Measurements from ENCODE around the gene BPIFB1. TPM values are rescaled to one million over a fixed set of nuclear protein-coding genes. Genes with fewer than 3 reads are reported as not detected.

The BPIFB1 gene
- total and polyA plus RNA-seq, 2 of the 8 experiments (the other 6 are each of a cell fraction or from before 2014, with no cell fraction given): not detected

DNA sequence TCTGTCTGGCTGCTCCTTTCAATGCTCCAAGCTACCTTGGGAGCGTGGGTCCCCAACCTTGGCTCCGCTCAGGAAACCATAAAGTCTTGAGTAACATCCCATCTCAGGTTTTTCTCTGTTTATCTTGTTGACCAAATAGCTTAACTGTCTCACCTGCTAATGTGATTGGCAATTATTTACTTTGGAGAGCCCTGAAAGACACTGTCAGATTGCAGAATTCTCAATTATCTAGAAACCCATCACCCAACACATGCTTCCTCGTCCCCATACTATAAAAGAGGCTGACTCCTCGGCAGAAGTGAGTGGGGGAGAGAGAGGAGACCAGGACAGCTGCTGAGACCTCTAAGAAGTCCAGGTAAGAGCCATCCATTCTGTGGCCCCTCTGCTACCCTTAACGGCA is 47.3 kb upstream of the BPIFB1 start, which contains the start of gene BPIFA1:
TSS of gene BPIFA1 (plus strand) at position 301 of the 400 bp plus-strand sequence. CDS start 1,716 bp downstream, outside the sequence.
- Histone ChIP-seq H3K4me2 (ENCODE audit: insufficient read depth in 1 of 2, low read depth in 2 of 2, low read length in 2 of 2) (no peak within 1 kb of the TSS), H3K9me3 (ENCODE audit: insufficient read depth in 2 of 2, low read depth in 1 of 2, low read length in 1 of 2) (no peaks in the 10 kb centered on the region), H4K91ac (replicated peaks; ENCODE audit: insufficient read length, low read length) (no peak within 1 kb of the TSS), H4K20me1 (replicated peaks in 1 of 2; ENCODE audit: control insufficient read depth in 1 of 2, insufficient read depth in 2 of 2, low read length in 2 of 2) (no peaks in the 10 kb centered on the region), H3K23ac (ENCODE audit: insufficient read length) (no peak within 1 kb of the TSS), H2BK20ac (ENCODE audit: low read length) (no peak within 1 kb of the TSS), H3K4ac (replicated peaks; ENCODE audit: insufficient read length, low read depth, low read length) (no peak within 1 kb of the TSS), H3K36me3 (ENCODE audit: control insufficient read depth in 2 of 4, insufficient read depth in 4 of 4, low read length in 3 of 4) (no peaks in the 10 kb centered on the region), H2BK5ac (ENCODE audit: low read depth, low read length) (no peak within 1 kb of the TSS), H3K14ac (ENCODE audit: insufficient read length) (no peak within 1 kb of the TSS), H3K4me3 (ENCODE audit: extremely low read depth in 1 of 4, insufficient read depth in 2 of 4, low read depth in 3 of 4, low read length in 4 of 4) (no peak within 1 kb of the TSS), H3K79me2 (ENCODE audit: control insufficient read depth in 1 of 2, insufficient read depth in 2 of 2, low read length in 2 of 2) (no peaks in the 10 kb centered on the region), H2BK12ac (ENCODE audit: low read depth, low read length) (no peak within 1 kb of the TSS), H3K9ac (replicated peaks in 1 of 4; ENCODE audit: extremely low read depth in 1 of 4, low read depth in 3 of 4, low read length in 3 of 4) (no peak within 1 kb of the TSS), H3K79me1 (ENCODE audit: low read depth, low read length) (no peaks in the 10 kb centered on the region), H3K27ac (ENCODE audit: low read depth, low read length) (no peak within 1 kb of the TSS), H4K5ac (ENCODE audit: insufficient read length, low read depth, low read length) (no peak within 1 kb of the TSS), H2BK15ac (ENCODE audit: low read length) (no peak within 1 kb of the TSS), H3K23me2 (ENCODE audit: low read depth, low read length) (peaks cover 3% of the 10 kb centered on the region; the same call in 1 of the 2 replicates), H2BK120ac (replicated peaks; ENCODE audit: low read depth, low read length) (no peak within 1 kb of the TSS), H2AK5ac (ENCODE audit: low read depth, low read length) (no peak within 1 kb of the TSS), H3K27me3 (replicated peaks in 1 of 4; ENCODE audit: control insufficient read depth in 3 of 4, extremely low read depth in 1 of 4, insufficient read depth in 3 of 4, low read length in 3 of 4) (no peaks in the 10 kb centered on the region), H3K18ac (ENCODE audit: extremely low read depth, low read length) (no peak within 1 kb of the TSS), H3K56ac (replicated peaks; ENCODE audit: insufficient read length, low read depth, low read length) (no peak within 1 kb of the TSS), H3K4me1 (replicated peaks in 1 of 4; ENCODE audit: control insufficient read depth in 3 of 4, insufficient read depth in 4 of 4, low read length in 3 of 4) (0 out of 7 replicates have a peak, but pooled peaks cover 0 to 3% (median 0%) of the 10 kb centered on the region in 4 experiments), H2AFZ (ENCODE audit: low read length) (no peak within 1 kb of the TSS), H4K8ac (ENCODE audit: extremely low read depth, insufficient read depth, low read length) (no peak within 1 kb of the TSS)
- DNase-seq (ENCODE audit: low read depth in 1 of 2, low spot score in 2 of 2): no peak
- CTCF ChIA-PET (ENCODE audit: partially characterized antibody): interaction anchor here (0.9 to 4.1 kb wide), 7 partner anchors 10 to 240 kb away, joined by 3 to 15 read pairs (median 4); no protein-coding TSS in a partner anchor
- WGBS, 2 experiments (ENCODE audit: extremely low coverage in 1 of 2, insufficient coverage in 1 of 2, insufficient read length in 1 of 2, insufficient replicate concordance in 2 of 2, low coverage in 1 of 2, low lambda C conversion rate in 2 of 2, missing lambda C conversion rate in 1 of 2): 80% methylated on average over 5 of the region's 5 CpGs; no CpG with 5 or more reads in 1 of the 2 experiments
- no peak for FAIRE-seq
- POLR2A ChIA-PET (ENCODE audit: partially characterized antibody): no interaction called here
- TF ChIP-seq HDAC2 (IDR thresholded peaks at IDR 0.05; ENCODE audit: borderline replicate concordance in 1 of 2, low read depth in 2 of 2, low read length in 2 of 2) (no peak), YY1 (IDR thresholded peaks at IDR 0.05; ENCODE audit: low read depth, low read length) (no peak), GABPA (IDR thresholded peaks at IDR 0.05; ENCODE audit: borderline replicate concordance, insufficient read depth, low read length) (no peak), KDM1A (IDR thresholded peaks at IDR 0.05; ENCODE audit: borderline replicate concordance, low read length) (no peak), CTBP2 (IDR thresholded peaks at IDR 0.05; ENCODE audit: borderline replicate concordance, insufficient read depth, insufficient read length, low read length) (no peak), ASH2L (IDR thresholded peaks at IDR 0.05; ENCODE audit: low read length) (no peak), MAFK (IDR thresholded peaks at IDR 0.05; ENCODE audit: low read depth, low read length) (no peak), TBP (IDR thresholded peaks at IDR 0.05; ENCODE audit: low read depth, low read length) (no peak), RAD21 (IDR thresholded peaks at IDR 0.05 in 1 of 2, conservative IDR thresholded peaks at IDR 0.05 in 1 of 2; ENCODE audit: low read depth in 2 of 2, low read length in 2 of 2) (no peak), SP2 (IDR thresholded peaks at IDR 0.05; ENCODE audit: low read length) (no peak), TEAD4 (IDR thresholded peaks at IDR 0.05; ENCODE audit: low read depth, low read length) (no peak), HDAC6 (IDR thresholded peaks at IDR 0.05; ENCODE audit: low read depth, low read length) (no peak), GTF2F1 (IDR thresholded peaks at IDR 0.05; ENCODE audit: borderline replicate concordance, low read depth, low read length) (no peak)
- TF ChIP-seq, protein P1, sequence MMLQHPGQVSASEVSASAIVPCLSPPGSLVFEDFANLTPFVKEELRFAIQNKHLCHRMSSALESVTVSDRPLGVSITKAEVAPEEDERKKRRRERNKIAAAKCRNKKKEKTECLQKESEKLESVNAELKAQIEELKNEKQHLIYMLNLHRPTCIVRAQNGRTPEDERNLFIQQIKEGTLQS (IDR thresholded peaks at IDR 0.05; ENCODE audit: insufficient read depth, low read depth, low read length): no peak

Data from H1 (cell line).